B cell (primary cell): ENCODE data around the gene HEBP2. TPM values are rescaled to one million over a fixed set of nuclear protein-coding genes. Genes with fewer than 3 reads are reported as not detected.

Source experiments
- ATAC-seq: fragments of 200-7000 bp; cut with Tn5 transposase; one replicate; pipeline ENCODE4 v1.10.0; 2021; ENCODE audit warnings: low read depth, mild to moderate bottlenecking, moderate number of reproducible peaks, moderate library complexity
- CTCF ChIA-PET: fragments of 350-600 bp; sonication (Branson Sonifier 250); formaldehyde crosslinking; loops from one replicate; lab custom pipeline; 2021; ENCODE audit warnings: antibody characterized with exemption, inconsistent platforms; lab: Charles Lee
- POLR2A ChIA-PET: fragments of 350-600 bp; sonication (Branson Sonifier 250); formaldehyde crosslinking; loops from one replicate; lab custom pipeline; 2021; ENCODE audit warnings: antibody characterized with exemption; lab: Charles Lee
- DNase-seq: peaks from one replicate; pipeline ENCODE4 v3.0.0; 2013
- H2AFZ ChIP-seq: 2 replicates; pipeline ENCODE4 v1.6.1; 2012; ENCODE audit warnings: mild to moderate bottlenecking, low read depth, low read length; ENCODE audit not compliant: insufficient read depth, poor library complexity, severe bottlenecking
- H3K27ac ChIP-seq, 2 donors: 1 replicate in 1 of 2; 2 replicates in 1 of 2; pipeline ENCODE4 v1.5.1; 2012 to 2013; ENCODE audit warnings: low read length in 2 of 2, mild to moderate bottlenecking in 2 of 2, moderate library complexity in 1 of 2
- H3K27me3 ChIP-seq, 4 experiments: fragments of 200-600 bp in 1 of 4; sonication (generic) in 1 of 4; replicated peaks in 1 of 4; 1 replicate in 2 of 4; 2 replicates in 2 of 4; pipeline versions ENCODE4 v1.6.1 to v1.7.0; 2013 to 2016; ENCODE audit warnings: low read length in 3 of 4, mild to moderate bottlenecking in 2 of 4, mixed read lengths in 1 of 4, moderate library complexity in 1 of 4; ENCODE audit not compliant: insufficient read depth in 4 of 4, control insufficient read depth in 3 of 4; ENCODE audit errors: control extremely low read depth in 1 of 4
- H3K36me3 ChIP-seq, 2 experiments: replicated peaks in 1 of 2; 1 replicate in 1 of 2; 2 replicates in 1 of 2; pipeline versions ENCODE4 v1.6.1 to v1.7.1; 2013; ENCODE audit warnings: low read length in 1 of 2; ENCODE audit not compliant: insufficient read depth in 2 of 2, control insufficient read depth in 1 of 2; ENCODE audit errors: control extremely low read depth in 1 of 2, extremely low read depth in 1 of 2
- H3K4me1 ChIP-seq, 2 donors: fragments of 200-600 bp in 1 of 2; sonication (generic) in 1 of 2; 1 replicate in 1 of 2; 2 replicates in 1 of 2; pipeline versions ENCODE4 v1.5.1 to v1.6.1; 2013 to 2017; ENCODE audit warnings: low read length in 2 of 2; ENCODE audit not compliant: control insufficient read depth in 2 of 2, insufficient read depth in 2 of 2
- H3K4me2 ChIP-seq: replicated peaks from 2 replicates; pipeline ENCODE3; 2012; ENCODE audit warnings: mild to moderate bottlenecking, low read depth, low read length; ENCODE audit not compliant: poor library complexity, severe bottlenecking
- H3K4me3 ChIP-seq, 5 experiments: fragments of 200-600 bp in 1 of 5; sonication (generic) in 1 of 5; 1 replicate in 3 of 5; 2 replicates in 2 of 5; pipeline versions ENCODE4 v1.5.1 to v1.7.0; 2011 to 2016; ENCODE audit warnings: low read length in 4 of 5, mild to moderate bottlenecking in 4 of 5, low read depth in 2 of 5, control low read depth in 1 of 5, moderate library complexity in 1 of 5; ENCODE audit not compliant: insufficient read depth in 1 of 5; ENCODE audit errors: control extremely low read depth in 1 of 5, extremely low read depth in 1 of 5
- H3K79me2 ChIP-seq: fragments of 200-600 bp; sonication (generic); one replicate; pipeline ENCODE4 v1.6.0; 2016; ENCODE audit warnings: low read length; ENCODE audit not compliant: control insufficient read depth, insufficient read depth
- H3K9ac ChIP-seq: fragments of 200-600 bp; sonication (generic); 2 replicates; pipeline ENCODE4 v1.6.1; 2017; ENCODE audit warnings: mild to moderate bottlenecking, low read length, moderate library complexity
- H3K9me3 ChIP-seq, 3 donors: one replicate each; pipeline versions ENCODE4 v1.6.1 to v1.7.1; 2013; ENCODE audit warnings: low read length in 2 of 3; ENCODE audit not compliant: control insufficient read depth in 2 of 3, insufficient read depth in 1 of 3; ENCODE audit errors: control extremely low read depth in 1 of 3
- H4K20me1 ChIP-seq: 2 replicates; pipeline ENCODE4 v1.6.0; 2012; ENCODE audit warnings: mild to moderate bottlenecking, low read length; ENCODE audit not compliant: insufficient read depth, control insufficient read depth, poor library complexity, severe bottlenecking
- H3K27ac Mint-ChIP-seq: one replicate; pipeline ENCODE4 v1.8.0; 2021; ENCODE audit warnings: mixed read lengths
- H3K27me3 Mint-ChIP-seq: one replicate; pipeline ENCODE4 v1.8.0; 2021; ENCODE audit warnings: mixed read lengths
- H3K4me1 Mint-ChIP-seq: one replicate; pipeline ENCODE4 v1.8.0; 2021; ENCODE audit warnings: mixed read lengths
- H3K4me3 Mint-ChIP-seq: one replicate; pipeline ENCODE4 v1.8.0; 2021; ENCODE audit warnings: mixed read lengths
- H3K9me3 Mint-ChIP-seq: one replicate; pipeline ENCODE4 v1.8.0; 2022; ENCODE audit warnings: mixed read lengths; ENCODE audit not compliant: insufficient read depth
- EZH2 ChIP-seq: IDR thresholded peaks from 2 replicates; pipeline ENCODE4 v1.6.1; 2012; ENCODE audit warnings: borderline replicate concordance, low read depth, mild to moderate bottlenecking, moderate library complexity, low read length; ENCODE audit not compliant: insufficient read depth, poor library complexity, severe bottlenecking
- WGBS: methylation state at CpG from one replicate; pipeline ENCODE4 v1.1.5; 2013; ENCODE audit warnings: missing lambda C conversion rate; ENCODE audit not compliant: insufficient coverage; 5-methylcytosine and 5-hydroxymethylcytosine counted together
- intact Hi-C: fragments of 100-400 bp; cut with micrococcal nuclease; formaldehyde crosslinking; loops from one replicate; pipeline ENCODE4 v1.10.0; 2022
- polyA plus RNA-seq: library from polyadenylated mRNA; depleted of rRNA; stranded (reverse); fragments of >200 nt; gene quantifications from 2 replicates; pipeline ENCODE4 v1.2.3, GENCODE V29; 2012
- total RNA-seq, 2 donors: library from RNA; stranded (reverse); fragments of 120-200 nt in 1 of 2; gene quantifications; 1 replicate in 1 of 2; 2 replicates in 1 of 2; pipeline versions ENCODE4 v1.2.3 to v1.2.4, GENCODE V29; 2013 to 2022
- TF ChIP-seq, protein P1 (sequence below): fragments of 200-600 bp; IDR thresholded peaks from one replicate; pipeline ENCODE4 v1.8.0; 2022; ENCODE audit warnings: antibody characterized with exemption, mild to moderate bottlenecking

The HEBP2 gene
- total and polyA plus RNA-seq, 2 donors (not counting 1 experiment from before 2014, with no cell fraction given), result 12.4 to 35.1 TPM

DNA sequence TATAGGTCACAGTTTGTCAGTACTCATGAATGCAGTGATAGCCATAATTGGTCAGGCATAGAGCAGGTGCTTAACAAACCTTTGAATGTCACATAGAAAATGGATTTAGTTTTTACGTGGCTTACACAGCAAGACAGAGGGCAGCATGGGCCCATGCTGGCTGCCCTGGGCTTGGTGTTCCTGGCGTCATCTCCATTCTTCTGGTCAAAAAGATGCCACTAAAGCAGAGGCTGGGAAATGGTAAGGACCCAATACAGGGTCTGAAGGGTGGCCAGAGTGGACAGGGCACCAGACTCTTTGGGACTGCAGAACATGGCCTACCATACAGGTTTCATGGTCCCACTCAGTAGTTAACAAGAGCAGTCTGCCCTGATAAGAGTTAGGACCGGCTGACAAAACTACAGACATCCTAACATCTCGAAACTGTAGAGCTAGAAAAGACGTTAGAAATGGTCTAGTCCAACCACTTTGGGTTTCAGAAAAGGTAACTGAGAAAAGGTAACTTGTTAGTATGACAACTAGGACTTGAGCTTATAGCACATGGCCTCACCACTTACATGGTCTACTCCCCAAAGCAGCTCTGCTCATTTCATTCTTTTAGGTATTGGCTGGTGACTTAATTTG, 22.6 kb downstream of the HEBP2 start:
- POLR2A ChIA-PET, result no interaction called here
- Histone ChIP-seq H3K79me2 (no peaks in the 10 kb centered on the region), H3K36me3 (no peaks in the 10 kb centered on the region), H2AFZ (no peak overlapping the region), H3K9me3 (no peaks in the 10 kb centered on the region), H4K20me1 (no peaks in the 10 kb centered on the region), H3K4me2 (no peak overlapping the region), H3K27me3 (no peaks in the 10 kb centered on the region), H3K4me1 (peaks cover 0 to 3% of the 10 kb centered on the region in 2 donors), H3K27ac (no peak overlapping the region), H3K9ac (no peak overlapping the region), H3K4me3 (no peak overlapping the region)
- no peak for TF ChIP-seq EZH2
- TF ChIP-seq, protein P1, sequence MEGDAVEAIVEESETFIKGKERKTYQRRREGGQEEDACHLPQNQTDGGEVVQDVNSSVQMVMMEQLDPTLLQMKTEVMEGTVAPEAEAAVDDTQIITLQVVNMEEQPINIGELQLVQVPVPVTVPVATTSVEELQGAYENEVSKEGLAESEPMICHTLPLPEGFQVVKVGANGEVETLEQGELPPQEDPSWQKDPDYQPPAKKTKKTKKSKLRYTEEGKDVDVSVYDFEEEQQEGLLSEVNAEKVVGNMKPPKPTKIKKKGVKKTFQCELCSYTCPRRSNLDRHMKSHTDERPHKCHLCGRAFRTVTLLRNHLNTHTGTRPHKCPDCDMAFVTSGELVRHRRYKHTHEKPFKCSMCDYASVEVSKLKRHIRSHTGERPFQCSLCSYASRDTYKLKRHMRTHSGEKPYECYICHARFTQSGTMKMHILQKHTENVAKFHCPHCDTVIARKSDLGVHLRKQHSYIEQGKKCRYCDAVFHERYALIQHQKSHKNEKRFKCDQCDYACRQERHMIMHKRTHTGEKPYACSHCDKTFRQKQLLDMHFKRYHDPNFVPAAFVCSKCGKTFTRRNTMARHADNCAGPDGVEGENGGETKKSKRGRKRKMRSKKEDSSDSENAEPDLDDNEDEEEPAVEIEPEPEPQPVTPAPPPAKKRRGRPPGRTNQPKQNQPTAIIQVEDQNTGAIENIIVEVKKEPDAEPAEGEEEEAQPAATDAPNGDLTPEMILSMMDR, result no peak
- Mint-ChIP-seq H3K27me3 (peaks cover 9% of the 10 kb centered on the region), H3K27ac (no peak overlapping the region), H3K9me3 (no peaks in the 10 kb centered on the region), H3K4me1 (peaks cover 6% of the 10 kb centered on the region), H3K4me3 (no peak overlapping the region)
- 96% methylated on average over 2 of the region's 5 CpGs for WGBS
- ATAC-seq (no peak), DNase-seq (no peak)
- intact Hi-C loops, result no loop called here
- CTCF ChIA-PET, result interaction anchor here (0.5 to 10.6 kb wide), 10 partner anchors 10 to 340 kb away, joined by 3 to 127 read pairs (median 5); no protein-coding TSS in a partner anchor

DNA sequence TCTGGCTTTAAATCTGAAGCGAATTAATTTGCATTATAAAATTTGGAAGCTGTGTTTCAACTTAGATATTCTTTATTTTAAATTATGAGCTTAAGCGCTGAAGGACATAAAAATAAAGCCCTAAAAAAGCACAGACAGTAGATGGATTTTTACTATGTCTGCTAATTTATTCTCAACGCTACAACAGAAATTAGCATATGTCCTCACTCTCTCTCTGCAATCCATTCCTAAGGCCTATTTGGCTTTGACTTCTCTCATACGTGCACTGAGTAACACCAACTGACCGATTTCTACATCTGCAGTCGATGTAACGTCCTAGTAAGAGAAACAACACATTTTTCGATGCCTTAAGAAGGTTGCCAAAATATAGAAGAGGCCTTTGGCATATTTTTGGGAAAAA, 23.7 kb downstream of the HEBP2 start:
- WGBS, result 100% methylated on average over 6 of the region's 8 CpGs

More for the DNA sequence above, 23.7 kb downstream of the HEBP2 start:
- POLR2A ChIA-PET, result no interaction called here
- Histone ChIP-seq H3K4me1 (peaks cover 0 to 4% of the 10 kb centered on the region in 2 donors), H3K79me2 (no peaks in the 10 kb centered on the region), H3K27me3 (peaks cover 0 to 2% (median 0%) of the 10 kb centered on the region in 4 experiments), H3K36me3 (no peaks in the 10 kb centered on the region), H3K4me3 (no peak overlapping the region), H3K9me3 (no peaks in the 10 kb centered on the region), H2AFZ (no peak overlapping the region), H4K20me1 (no peaks in the 10 kb centered on the region), H3K27ac (no peak overlapping the region), H3K9ac (no peak overlapping the region), H3K4me2 (no peak overlapping the region)
- H3K4me3 Mint-ChIP-seq, result no peak overlapping the region
- ATAC-seq (no peak), DNase-seq (no peak)
- peaks cover 6% of the 10 kb centered on the region for H3K4me1 Mint-ChIP-seq
- CTCF ChIA-PET, result interaction anchor here (0.6 to 10.6 kb wide), 16 partner anchors 9 to 773 kb away, joined by 3 to 127 read pairs (median 5); no protein-coding TSS in a partner anchor
- H3K27ac Mint-ChIP-seq, result no peak overlapping the region
- H3K27me3 Mint-ChIP-seq, result peaks cover 9% of the 10 kb centered on the region
- TF ChIP-seq, protein P1, result no peak
- TF ChIP-seq EZH2, result no peak
- intact Hi-C loops, result loop anchor here (2.0 kb wide), 1 partner anchor 163 kb away; no protein-coding TSS in a partner anchor
- no peaks in the 10 kb centered on the region for H3K9me3 Mint-ChIP-seq
